ENCODE data around the gene ZNF480.
"Not testable (repeated sequence)": the region's sequence is repeated elsewhere in the genome, so short reads cannot be mapped to it uniquely, and the experiment has no call there.

Gene ZNF480

DNA sequence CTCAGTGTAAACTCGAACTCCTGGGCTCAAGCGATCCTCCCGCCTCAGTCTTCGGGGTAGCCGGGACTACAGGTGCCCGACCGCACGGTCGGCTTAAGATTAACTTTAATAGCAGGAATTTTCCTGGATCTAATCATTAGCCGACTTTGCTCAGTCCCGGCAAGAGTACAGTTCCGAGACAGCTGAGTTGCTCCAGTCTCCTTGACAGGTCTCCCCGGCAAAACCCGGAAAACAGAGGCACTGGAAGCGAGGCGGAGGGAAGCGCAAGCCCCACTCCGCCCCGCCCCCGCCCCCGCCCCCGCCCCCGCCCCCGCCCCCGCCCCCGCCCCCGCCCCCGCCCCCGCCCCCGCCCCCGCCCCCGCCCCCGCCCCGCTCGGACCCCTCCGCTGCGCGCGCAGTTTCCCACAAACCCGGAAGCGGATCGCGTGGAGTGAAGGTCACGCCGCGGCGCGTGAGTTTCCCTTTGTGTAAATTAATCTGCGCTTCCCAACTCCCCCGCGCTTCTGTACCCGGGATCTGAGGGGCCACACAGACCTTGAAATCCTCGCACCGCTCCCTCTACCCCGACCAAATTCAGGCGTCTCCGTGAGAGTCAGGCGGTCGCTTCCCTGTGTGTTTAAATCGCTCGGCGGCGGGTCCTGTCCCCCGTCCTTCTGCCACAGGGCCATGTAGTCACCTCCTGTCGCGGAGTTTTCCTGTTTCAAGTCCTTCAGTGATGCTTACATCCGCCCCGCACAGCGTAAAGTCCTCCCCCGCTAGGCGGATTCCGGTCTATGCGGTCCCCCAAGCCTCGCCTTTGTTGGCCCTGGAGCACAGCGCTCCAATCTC lies at the start of gene ZNF480:
Gene ZNF480, plus strand, starts transcription at position 397 of the 828 bp plus-strand sequence. CDS start 3,244 bp downstream, outside the sequence.
- peak; percentile 68 for DNase-seq

DNA sequence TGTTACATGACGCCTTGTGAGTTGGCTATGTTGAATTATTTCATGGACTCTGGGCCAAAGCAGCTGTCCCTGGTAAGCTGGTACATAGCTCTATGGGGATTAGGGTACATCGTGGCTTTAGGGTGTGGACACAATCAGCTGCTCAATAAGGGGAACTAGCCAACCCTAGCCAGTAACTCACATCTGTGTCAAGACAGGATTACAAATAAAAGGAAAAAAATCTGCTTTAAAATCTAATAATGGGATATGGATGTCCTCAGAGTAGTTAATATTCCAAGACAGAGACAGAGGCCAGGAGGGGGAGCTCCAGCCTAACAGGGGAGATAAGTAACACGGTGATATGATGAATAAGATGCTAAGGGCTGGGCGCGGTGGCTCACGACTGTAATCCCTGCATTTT lies 48.7 kb upstream of the ZNF480 start:
- peak; percentile 8 for DNase-seq

DNA sequence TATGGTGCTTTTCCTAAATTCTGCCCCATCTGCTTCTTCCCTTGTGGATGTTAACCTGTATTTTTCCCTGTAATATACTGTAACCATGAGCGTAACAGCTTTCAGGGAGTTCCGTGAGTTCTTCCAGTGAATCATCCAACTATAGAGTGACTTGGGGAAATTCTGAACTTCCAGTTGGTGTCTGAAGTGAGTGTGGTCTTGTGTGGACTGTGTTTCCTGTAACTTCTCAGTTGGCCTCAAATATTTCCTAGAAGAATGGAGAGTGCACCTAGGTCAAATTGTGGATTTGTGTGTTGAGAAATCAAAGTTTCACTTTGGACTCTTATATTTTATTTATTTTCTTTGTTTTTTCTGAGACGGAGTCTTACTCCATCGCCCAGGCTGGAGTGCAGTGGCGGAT lies 38.5 kb upstream of the ZNF480 start:
- no peak for DNase-seq

DNA sequence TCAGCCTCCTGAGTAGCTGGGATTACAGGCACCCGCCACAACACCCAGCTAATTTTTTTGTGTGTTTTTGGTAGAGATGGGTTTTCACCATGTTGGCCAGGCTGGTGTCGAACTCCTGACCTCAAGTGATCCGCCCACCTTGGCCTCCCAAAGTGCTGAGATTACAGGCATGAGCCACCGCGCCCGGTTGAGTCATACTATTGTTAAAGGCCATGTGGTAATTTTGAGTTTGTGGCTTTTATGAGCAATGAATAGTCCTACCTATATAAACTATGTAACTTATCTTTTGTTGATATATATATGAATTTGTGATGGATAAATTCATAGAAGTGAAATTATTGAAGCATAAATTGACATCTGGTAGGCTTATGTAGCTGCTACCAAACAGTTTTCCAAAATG lies 31.4 kb upstream of the ZNF480 start:
- DNase-seq = not testable (repeated sequence)

DNA sequence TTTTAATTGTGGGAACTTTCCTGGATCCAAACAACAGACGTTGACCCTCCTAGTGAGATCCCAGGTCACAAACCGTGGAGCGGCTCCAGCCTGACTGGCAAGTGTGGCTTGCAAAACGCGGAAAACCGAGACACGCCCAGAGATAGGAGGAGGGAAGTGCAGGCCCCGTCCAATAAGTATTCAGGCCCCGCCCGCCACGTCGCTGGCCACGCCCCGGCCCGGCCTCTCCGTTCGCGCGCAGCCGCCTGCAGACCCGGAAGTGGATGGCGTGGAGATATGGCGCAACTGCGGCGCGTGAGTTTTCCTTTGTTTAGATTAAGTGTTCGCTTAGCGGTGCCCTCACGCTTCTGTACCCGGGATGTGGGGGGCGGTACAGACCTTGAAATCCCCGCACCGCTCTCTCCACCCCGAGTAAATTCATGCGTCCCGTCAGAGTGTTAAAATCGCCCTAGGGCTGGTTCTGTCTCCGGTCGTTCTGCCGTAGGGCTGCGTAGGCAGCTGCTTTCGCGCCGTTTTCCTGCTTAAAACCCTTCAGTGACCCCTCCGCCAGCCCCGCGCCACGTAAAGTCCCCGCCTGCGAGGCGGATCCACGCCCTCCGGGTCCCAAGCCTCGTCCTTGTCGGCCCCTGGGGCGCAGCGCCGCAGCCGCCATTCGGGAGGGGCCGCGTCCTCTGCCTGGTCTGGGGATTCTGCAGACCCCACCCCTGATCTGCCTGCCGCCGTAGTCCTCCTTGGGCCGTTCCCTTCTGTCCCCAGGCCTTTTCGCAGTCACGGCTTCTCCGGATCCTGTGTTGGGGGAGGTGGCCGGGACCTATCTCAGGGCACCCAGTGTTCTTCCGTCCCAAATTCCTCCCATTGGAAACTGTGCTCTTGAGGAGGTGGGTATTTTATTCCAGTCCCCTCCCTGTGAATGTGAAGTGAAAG lies 27.4 kb upstream of the ZNF480 start, which contains the start of gene ZNF766:
Gene ZNF766, plus strand, starts transcription at position 250 of the 924 bp plus-strand sequence. Its CDS starts 27 bp downstream, at position 277.
- peak; percentile 93 for DNase-seq

DNA sequence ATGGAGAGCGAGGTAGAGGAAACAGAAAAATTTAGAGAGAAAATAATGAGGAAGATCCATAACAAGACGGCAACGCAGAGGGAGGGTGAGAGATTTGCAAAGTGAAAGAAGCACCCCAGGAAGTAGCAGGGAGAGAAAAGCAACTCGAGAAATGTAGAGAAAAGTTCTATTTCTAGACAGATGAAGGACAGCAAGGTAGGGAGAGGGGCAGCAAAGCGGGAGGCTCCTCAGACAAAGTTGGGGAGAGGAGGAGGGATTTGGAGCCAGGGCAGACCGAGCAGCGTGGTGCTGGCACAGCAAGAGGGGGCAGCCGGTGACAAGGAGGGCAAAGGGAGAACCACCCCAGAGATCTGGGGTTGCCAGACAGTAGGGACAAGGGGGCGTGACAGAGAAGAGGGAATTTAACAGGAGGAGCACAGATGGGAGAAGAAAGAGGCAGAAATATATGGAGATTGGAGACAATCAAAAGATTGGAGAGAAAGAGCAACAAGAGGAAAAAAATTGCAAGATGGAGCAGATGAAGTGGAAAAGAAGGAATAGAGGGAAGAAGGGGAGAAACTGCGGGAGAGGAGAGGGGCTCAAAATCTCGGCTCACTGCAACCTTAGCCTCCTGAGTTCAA lies 26.6 kb upstream of the ZNF480 start:
- no peak for DNase-seq

DNA sequence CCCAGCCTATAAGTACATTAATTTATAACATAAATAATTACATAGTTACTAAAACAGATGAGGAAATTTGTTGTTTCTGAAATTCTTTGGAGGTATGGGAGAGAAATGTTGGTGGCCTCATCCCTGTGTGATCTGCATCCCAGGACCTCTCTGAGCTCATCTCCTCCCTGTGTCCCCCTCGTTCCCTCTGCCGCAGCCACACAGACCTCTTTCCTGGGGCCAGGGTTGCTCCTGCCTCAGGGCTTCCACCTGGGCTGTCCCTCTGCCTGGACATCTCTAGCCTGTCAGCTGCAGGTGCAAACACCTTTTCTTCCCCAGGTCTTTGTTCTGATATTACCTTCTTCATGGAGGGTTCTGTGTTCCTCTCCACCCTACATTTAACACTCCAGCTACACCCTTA lies 23.7 kb upstream of the ZNF480 start:
- no peak for DNase-seq

DNA sequence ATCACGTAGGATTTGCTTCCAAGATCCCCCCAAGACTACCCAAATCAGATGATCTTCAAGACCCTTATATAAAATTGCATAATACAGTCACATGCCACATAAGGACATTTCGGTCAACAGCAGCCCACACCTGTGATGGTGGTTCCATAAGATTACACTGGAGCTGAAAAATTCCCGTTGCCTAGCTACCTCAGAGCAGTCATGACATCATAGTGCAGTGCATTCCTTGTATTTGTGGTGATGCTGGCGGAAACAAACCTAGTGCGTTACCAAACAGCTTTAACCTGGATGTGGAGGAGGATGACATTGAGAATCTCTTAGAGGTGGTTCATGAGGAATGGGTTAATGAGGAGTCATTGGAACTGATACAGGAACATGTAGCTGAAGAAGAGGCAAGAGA lies 22.8 kb upstream of the ZNF480 start:
- no peak for DNase-seq

DNA sequence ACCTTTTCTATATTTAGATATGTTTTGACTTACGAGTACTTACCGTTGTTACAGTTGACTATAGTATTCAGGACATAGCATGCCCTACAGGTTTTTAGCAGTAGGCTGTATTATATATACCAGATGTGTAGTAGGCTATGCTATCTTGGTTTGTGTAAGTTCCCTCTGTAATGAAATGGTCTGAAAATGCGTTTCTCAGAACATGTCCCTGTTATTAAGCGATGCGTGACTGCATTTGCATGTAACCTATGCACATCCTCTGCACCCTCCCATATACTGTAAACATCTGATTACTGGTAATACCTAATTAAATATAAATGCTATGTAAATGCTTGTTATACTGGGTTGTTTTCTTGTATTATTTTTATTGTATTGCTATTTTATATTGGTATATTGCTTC lies 21.0 kb upstream of the ZNF480 start:
- DNase-seq = no peak

DNA sequence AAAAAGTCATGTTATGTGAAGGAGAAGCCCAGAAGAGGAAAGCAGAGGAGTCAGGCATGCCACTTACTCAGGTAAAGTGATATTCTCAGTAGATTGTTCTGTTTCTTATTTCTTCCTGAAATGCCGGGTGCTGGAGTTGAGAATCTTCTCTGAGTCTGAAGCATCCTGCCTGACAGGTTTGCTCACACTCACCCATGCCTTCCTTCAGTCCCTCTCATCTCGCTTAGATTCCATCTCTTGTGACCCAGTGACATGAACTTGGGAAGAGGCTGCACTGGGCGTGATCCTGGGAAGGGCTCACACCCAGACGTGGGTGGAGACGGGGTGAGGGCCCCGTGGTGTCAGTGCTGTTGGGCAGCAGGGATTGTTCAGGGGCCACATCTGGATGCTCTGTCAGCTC lies 19.5 kb upstream of the ZNF480 start:
- no peak for DNase-seq

DNA sequence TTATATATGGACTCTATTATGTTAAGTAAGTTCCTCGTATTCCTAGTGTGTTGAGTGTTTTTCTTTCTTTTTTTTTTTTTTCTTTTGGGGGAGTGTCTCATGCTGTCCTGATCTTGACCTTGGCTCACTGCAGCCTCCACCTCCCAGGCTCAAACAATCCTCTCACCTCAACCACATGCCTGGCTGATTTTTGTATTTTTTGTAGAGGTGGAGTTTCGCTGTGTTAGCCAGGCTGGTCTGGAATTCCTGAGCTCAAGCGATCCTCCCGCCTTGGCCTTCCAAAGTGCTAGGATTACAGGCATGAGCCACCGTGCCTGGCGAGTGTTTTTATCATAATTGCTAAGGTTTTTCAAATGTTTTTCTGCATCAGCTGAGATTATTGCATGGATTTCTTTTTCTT lies 10.7 kb upstream of the ZNF480 start:
- no peak for DNase-seq

DNA sequence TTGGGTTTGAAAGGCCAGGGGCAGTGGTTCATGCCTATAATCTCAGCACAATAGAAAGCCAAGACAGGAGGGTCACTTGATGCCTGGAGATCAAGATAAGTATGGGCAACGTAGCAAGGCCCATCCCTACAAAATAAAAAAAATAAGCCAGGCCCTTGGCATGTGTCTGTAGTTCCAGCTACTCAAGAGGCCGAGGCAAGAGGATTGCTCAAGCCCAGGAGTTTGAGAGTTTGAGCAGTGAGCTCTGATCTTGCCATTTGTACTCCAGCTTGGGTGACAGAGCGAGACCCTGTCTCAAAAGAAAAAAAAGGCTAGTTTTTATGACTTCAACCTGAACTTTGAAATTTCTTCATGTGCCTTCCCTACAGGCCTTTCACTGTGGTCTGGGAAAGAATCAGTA lies 5.2 kb upstream of the ZNF480 start:
- no peak for DNase-seq

DNA sequence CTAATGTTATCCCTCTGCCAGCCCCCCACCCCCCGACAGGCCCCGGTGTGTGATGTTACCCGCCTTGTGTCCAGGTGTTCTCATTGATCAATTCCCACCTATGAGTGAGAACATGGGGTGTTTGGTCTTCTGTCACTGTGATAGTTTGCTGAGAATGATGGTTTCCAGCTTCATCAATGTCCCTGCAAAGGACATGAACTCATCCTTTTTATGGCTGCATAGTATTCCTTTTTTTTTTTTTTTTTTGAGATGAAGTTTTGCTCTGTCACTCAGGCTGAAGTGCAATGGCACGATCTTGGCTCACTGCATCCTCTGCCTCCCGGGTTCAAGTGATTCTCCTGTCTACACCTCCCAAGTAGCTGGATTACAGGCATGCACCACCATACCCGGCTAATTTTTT lies 4.0 kb upstream of the ZNF480 start:
- DNase-seq = not testable (repeated sequence)

DNA sequence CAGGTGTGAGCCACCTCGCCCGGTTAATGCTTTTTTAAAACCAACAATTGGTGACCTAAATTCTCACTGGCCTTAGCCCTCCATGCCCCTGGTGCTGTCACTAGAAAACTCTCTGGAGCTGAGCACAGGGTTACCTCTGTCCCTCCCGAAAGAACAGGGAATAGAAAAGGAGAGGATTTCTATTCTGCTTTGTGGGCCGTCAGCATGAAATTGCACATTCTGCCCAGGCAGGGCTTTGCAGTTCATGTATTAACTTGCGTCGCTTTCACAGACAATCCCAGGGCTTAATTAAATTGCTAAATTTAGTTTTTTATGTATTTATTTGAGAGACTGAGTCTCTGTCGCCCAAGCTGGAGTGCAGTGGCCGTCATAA lies 583 bp upstream of the ZNF480 start:
- DNase-seq = no peak

DNA sequence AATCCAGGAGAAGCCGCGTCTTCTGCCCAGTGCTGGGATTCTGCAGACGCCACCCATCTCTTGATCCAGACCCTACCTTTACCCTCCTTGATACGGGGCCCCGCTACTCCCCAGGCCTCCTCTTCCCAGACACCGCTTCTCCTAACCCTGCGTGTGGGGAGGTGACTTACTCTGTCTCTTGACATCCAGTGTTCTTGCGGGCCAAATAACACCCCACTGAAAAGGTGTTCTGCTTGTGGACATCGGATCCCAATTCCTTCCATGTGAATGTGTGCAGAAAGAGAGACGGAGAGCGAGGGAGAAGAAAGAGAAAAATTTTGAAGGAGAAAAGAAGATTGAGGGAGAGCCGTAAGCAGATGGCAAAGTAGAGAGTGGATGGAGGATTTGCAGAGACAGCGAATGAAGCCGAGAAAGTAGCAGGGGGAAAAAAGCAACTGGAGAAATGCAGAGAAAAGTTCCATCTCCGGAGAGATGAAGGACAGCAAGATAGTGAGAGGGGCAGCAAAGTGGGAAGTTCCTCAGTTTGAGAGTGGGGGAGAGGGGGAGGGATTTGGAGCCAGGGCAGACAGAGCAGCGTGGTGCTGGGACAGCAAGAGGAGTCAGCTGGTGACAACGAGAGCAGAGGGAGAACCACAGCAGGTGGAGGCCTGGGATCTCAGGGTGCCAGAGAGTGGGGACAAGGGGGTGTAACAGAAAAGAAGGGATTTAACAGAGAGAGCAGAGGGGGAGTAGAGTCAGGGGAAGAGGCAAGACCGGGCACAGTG lies 814 bp downstream of the ZNF480 start:
- no peak for DNase-seq

DNA sequence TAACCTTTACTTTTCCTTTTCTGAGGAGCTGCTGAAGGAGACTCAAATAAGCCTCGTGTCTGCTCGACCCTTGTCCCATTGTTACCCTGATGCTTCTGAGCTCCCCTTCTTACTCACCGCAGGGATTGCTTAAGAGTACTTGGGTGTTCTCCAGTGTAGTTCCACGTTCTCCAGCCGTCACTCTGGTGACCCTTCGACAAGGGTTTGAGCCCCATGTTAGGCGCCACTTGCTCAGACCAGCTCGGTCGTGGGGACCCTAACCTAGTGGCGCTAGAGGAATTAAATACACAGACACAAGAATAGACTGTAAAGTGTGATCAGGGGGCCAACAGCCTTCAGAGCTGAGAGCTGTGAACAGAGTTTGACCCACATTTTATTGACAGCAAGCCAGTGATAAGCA lies 10.3 kb downstream of the ZNF480 start:
- no peak for DNase-seq

DNA sequence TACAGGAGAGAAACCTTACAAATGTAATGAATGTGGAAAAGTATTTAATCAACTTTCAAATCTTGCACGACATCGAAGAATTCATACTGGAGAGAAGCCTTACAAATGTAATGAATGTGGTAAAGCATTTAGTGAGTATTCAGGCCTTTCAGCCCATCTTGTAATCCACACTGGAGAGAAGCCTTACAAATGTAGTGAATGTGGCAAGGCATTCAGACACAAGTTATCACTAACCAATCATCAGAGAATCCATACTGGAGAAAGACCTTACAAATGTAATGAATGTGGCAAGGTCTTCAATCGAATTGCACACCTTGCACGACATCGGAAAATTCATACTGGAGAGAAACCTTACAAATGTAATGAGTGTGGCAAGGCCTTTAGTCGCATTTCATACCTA lies 25.5 kb downstream of the ZNF480 start:
- no peak for DNase-seq

DNA sequence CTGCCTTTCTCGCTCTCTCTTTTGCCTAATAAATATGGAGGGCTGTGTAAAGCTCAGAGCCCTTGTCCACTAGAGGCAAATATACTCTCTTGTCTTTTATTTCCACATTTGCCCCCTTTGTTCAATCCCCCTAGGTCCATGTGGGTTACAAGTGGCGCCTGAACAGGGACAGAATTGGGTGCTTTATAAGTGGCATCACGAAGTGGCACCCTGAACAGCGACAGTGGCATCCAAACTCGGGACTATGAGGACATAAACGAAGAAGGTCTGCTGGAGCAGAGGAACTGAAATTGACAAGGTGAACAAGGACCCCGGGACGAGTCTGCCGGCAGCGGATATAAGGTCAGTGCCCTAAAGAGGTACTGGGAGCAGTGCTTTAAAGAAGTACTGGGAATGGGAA lies 34.8 kb downstream of the ZNF480 start:
- DNase-seq = no peak

DNA sequence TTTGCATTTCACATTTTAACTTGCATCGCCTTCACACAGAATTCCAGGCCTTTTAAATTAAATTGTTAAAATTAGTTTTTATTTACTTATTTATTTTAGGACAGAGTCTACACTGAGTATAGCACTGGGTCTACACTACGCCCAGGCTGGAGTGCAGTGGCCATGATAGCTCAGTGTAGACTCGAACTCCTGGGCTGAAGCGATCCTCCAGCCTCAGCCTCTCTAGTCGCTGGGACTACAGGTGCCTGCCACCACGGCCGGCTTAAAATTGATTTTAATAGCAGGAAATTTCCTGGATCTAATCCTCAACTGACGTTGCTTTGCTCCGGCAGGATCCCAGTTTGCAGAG lies 38.8 kb downstream of the ZNF480 start:
- no peak for DNase-seq

DNA sequence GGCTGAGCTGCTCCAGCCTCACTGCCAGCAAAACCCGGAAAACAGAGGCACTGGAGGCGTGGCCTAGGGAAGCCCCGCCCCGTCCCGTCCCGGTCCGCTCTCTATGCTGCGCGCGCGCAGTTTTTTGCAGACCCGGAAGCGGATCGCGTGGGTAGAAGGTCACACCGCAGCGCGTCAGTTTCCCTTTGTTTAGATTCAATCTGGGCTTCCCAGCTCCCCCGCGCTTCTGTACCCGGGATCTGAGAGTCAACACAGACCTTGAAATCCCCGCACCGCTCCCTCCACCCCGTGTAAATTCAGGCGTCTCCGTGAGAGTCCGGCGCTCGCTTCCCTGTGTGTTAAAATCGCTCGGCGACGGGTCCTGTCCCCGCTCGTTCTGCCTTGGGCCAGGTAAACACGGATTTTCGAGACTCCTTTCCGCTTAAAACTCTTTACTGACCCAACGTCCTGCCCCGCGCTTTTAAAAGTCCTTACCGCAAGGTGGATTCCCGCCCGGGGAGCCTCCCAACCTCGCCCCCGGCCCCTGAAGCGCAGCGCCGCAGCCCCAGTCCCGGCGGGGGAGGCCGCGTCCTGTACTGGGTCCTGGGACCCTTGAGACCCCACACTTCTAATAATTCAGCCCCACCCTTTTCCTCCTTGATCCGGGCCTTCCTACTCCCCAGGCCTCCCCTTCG lies 39.3 kb downstream of the ZNF480 start, which contains the start of gene ZNF610:
Gene ZNF610, plus strand, starts transcription at position 127 of the 674 bp plus-strand sequence. CDS start 12,930 bp downstream, outside the sequence.
- peak; percentile 96 for DNase-seq

DNA sequence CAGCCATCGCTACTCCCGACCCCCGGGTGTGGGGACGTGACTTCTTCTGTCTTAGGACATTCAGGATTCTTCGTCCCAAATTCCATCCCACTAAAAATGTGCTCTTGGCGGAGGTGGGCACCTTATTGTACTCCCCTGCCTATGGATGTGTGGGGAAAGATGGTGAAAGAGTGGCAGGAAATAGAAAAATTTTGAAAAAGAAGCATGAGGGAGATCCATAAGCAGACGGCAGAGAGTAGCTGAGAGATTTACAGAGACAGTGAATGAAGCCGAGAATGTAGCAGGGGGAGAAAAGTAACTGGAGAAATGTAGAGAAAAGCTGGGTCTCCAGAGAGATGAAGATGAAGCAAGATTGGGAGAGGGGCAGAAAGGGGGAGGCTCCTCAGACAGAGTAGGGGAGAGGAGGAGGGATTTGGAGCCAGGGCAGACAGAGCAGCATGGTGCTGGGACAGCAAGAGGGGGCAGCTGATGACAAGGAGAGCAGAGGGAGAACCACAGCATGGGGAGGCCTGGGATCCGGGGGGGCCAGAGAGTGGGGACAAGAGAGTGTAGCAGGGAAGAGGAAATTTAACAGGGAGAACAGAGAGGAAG lies 39.9 kb downstream of the ZNF480 start:
- DNase-seq = no peak

DNA sequence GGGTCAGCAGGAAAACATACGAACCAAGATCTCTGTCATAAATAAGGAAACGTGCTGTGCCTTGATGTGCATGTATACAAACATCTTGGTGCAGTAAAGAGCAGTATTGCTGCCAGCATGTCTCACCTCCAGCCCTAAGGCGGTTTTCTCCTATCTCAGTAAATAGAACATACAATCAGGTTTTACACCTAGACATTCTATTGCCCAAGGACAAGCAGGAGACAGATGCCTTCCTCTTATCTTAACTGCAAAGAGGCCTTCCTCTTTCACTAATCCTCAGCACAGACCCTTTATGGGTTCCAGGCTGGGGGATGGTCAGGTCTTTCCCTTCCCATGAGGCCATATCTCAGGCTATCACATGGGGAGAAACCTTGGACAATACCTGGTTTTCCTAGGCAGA lies 42.1 kb downstream of the ZNF480 start:
- not testable (repeated sequence) for DNase-seq
